Hepatocyte (in vitro differentiated cells): ENCODE results near the gene SERTAD1.

Source experiments
- CTCF ChIP-seq: fragments of 200-600 bp; sonication (generic); IDR thresholded peaks from 2 replicates; pipeline ENCODE4 v1.5.1; 2016; ENCODE audit warnings: antibody characterized with exemption, mild to moderate bottlenecking; ENCODE audit not compliant: poor library complexity
- EZH2 ChIP-seq: fragments of 200-600 bp; sonication (generic); IDR thresholded peaks from 2 replicates; pipeline ENCODE4 v1.6.1; 2016; ENCODE audit warnings: antibody characterized with exemption, mild to moderate bottlenecking, borderline replicate concordance
- EZH2phosphoT487 ChIP-seq: fragments of 200-600 bp; sonication (generic); IDR thresholded peaks from one replicate; pipeline ENCODE4 v1.6.1; 2018; ENCODE audit warnings: antibody characterized with exemption, mild to moderate bottlenecking, low read depth, moderate library complexity; ENCODE audit not compliant: unreplicated experiment, severe bottlenecking

GRCh38 chr19:40398417-40399131, 27.2 kb downstream of the SERTAD1 start:
- TF ChIP-seq CTCF = no peak
- TF ChIP-seq EZH2 = no peak
- no peak for TF ChIP-seq EZH2phosphoT487
